Stimulated activated CD4-positive, alpha-beta T cell treated with anti-CD3 and anti-CD28 coated beads, Interleukin-2, amount 100 ng/mL, for 4 hours (primary cell): ENCODE results near the gene HMOX1.
"Not testable (repeated sequence)": the region's sequence is repeated elsewhere in the genome, so short reads cannot be mapped to it uniquely, and the experiment has no call there.

ENCODE experiments used
- DNase-seq: peaks from one replicate; pipeline ENCODE4 v3.0.0-alpha.2; 2020; ENCODE audit warnings: low read depth

Gene HMOX1

DNA sequence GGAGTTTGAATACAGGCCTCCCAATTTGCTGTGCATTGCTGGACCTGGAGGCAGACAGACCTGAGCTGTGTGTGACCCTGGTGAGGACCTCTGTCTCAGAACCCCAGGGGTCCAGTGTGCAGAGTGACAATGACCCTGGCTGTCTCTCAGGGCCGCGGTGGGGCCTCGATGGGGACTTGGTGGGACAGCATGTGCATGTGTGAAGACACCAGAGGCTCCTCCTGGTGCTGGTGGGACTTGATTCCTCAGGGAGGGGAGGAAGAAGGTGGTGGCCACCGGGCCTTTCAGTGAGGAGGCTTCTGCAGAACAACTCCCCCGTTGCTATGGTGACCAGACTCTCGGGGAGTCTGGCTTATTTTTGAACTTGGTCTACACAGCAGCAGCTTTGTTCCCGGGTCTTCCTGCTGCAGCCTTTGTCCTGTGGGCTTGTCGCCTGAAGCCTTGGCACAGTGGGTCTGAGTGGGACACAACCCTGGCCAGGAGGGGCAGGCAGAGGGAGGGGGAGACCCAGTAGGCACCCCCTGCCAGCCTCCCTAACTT, 54.4 kb downstream of the HMOX1 start:
- no peak for DNase-seq

DNA sequence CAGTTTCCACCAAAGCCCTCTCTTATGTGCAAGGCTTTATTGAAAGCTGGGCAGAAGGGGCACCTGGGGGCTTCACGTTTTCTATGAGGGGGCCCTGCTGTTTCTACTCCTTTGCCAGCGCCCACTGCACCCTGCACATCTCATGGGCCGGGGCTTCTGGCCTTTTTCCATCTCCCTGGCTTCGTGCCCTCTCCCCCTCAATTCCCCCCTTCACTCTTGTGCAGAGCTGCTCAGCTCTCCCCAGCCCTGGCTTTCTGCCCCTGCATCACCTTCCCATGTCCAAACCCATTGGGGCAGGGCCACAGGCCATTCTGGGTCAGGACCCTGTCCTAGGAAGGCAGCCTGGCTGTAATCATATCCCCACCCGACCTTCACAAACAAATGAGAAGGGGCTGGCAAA, 55.5 kb downstream of the HMOX1 start:
- no peak for DNase-seq

DNA sequence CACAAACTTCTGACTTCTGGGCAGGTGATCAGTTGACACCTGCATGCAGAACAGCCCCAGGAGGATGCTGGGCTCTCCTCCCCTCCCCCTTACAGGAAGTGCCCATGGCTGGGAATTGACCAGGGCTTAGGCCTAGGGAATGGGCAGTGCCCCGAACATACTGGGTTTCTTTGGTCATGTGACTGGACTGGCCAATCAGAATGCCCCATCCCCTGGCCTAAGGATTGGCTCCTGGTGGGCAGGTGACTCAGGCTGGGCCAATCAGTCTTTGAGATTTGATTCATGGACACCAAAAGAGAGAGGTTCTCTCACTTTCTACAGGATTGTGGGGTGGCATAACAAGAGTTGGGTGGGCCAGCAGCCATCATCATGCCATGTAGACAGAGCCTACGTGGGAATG, 56.2 kb downstream of the HMOX1 start:
- no peak for DNase-seq

DNA sequence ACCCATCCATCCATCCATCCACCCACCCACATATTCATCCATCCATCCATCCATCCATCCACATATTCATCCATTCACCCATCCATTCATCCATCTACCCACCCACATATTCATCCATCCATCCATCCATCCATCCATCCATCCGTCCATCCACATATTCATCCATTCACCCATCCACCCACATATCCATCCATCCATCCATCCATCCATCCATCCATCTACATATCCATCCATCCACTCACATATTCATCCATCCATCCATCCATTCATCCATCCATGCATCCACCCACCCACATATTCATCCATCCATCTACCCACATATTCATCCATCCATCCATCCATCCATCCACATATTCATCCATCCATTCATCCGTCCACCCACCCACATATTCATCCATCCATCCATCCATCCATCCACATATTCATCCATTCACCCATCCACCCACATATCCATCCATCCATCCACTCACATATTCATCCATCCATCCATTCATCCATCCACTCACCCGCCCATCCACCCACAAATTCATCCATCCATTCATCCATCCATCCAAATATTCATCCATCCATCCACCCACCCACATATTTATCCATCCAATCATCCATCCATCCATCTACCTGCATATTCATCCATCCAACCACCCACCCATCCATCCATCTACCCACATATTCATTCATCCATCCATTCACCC, 57.9 kb downstream of the HMOX1 start:
- not testable (repeated sequence) for DNase-seq

DNA sequence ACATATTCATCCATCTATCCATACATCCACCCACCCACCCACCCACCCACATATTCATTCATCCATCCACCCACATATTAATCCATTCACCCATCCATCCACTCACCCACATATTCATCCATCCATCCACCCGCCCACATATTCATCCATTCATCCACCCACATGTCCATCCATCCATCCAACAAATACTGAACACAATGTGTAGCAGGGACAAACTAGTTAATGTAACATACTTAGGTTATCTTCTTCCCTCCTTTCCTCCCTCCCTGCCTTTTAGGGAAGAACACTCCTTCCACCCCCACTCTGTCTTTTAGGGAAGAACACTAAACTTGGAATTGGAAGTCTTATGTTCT, 58.4 kb downstream of the HMOX1 start:
- DNase-seq = no peak

DNA sequence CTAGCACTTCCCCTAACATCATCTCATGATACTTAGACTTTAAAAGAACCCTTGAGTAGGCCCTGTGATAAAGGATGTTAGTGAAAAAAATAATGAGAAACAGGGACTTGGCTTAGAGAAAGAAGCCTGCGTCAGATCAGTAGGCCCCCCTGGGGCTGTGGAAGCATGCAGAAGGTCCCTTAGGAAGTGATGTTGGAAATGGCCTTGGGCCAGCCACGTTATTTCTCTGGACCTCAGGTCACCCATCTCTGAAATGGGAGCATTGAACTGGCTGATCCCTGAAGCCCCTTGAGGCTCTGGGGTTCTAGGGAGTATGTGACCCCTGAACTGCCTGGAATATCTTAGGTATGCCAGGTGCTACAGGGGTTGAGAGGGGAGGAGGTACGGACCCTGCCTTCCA, 59.2 kb downstream of the HMOX1 start:
- no peak for DNase-seq

DNA sequence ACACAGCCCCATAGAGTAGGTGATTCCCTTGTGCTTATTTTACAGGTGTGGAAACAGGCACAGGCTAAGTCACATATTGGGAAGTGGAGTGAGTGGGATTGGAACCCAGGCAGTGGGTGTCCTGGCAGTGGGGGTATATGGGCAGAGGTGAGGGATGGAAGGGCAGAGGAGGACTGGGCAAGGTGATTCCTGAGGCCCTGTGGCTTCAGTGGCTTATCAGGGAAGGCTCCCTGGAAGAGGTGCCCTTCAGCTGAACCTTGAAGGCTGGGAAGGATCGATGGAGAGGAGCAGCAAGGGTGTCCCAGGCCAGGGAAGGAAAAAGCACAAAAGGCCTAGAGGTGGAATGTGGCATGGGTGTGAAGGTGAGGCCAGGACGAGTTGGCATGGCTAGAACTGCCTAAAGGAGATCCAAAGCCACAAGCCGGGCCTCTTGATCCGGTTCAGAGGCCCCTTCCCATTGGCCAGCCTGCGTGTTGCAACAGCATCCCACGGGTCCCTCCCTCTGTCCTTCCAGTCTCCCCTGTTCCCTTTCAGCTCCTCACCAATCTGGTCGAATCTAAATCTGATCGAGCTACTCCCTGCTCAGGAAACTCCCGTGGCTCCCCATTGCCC, 60.7 kb downstream of the HMOX1 start:
- DNase-seq = no peak

DNA sequence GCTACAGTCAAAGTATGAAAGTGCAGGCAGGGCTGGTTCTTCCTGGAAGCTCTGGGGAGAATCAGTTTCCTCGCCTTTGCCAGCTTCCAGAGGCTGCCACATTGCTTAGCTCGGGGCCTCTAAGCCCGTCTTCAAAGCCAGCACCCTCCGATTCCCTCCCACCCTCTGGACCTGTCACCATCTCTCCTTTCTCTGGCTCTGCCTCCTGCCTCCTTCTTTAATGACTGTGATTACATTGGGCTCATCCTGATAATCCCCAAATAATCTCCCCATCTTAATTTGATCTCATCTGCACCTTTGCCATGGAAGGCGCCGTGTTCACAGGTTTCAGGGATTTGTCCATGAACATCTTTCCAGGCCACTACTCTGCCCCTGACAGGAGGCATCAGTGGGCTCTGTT, 61.6 kb downstream of the HMOX1 start:
- no peak for DNase-seq

DNA sequence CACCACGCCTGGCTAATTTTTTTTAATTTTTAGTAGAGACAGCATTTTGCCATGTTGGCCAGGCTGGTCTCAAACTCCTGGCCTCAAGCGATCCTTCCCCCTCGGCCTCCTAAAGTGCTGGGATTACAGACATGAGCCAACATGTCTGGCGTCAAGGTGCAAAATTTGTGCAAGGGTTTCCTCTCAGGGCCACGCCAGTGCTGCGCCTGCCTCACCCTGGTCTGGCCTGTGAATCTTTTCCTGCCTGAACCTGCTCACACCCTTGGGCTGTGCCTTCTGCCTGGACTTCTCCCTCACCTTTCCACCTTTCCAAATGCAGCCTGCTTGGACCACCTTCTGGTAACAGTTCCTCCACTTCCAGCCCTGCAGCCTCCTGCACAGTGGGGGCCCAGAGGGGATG, 62.4 kb downstream of the HMOX1 start:
- DNase-seq = no peak
